Breast epithelium (tissue), 4 donors: Measurements from ENCODE around the gene TP53INP2. TPM values are rescaled to one million over a fixed set of nuclear protein-coding genes. Genes with fewer than 3 reads are reported as not detected.

ENCODE experiments used
- DNase-seq, 2 donors: peaks; one replicate each; pipeline ENCODE4 v3.0.0-alpha.2; 2019; ENCODE audit warnings: low spot score in 2 of 2
- H3K27ac ChIP-seq, 2 donors: fragments of 200-600 bp; sonication (generic) in 1 of 2; one replicate each; pipeline ENCODE4 v1.5.1; 2016 to 2019; ENCODE audit warnings: mild to moderate bottlenecking in 1 of 2
- H3K27me3 ChIP-seq, 2 donors: fragments of 200-600 bp; sonication (generic) in 1 of 2; one replicate each; pipeline versions ENCODE4 v1.5.1 to v1.6.0; 2017 to 2019; ENCODE audit warnings: control low read depth in 1 of 2, mild to moderate bottlenecking in 1 of 2
- H3K36me3 ChIP-seq: fragments of 200-600 bp; one replicate; pipeline ENCODE4 v1.5.1; 2019
- H3K4me1 ChIP-seq, 2 donors: fragments of 200-600 bp; sonication (generic); one replicate each; pipeline ENCODE4 v1.5.1; 2016 to 2019; ENCODE audit warnings: control low read depth in 1 of 2
- H3K4me3 ChIP-seq, 3 donors: fragments of 200-600 bp; sonication (generic); 1 replicate in 2 of 3; 2 replicates in 1 of 3; pipeline ENCODE4 v1.5.1; 2016 to 2019; ENCODE audit warnings: mild to moderate bottlenecking in 3 of 3, moderate library complexity in 2 of 3
- H3K9me3 ChIP-seq, 2 donors: fragments of 200-600 bp; sonication (generic) in 1 of 2; one replicate each; pipeline ENCODE4 v1.5.1; 2016 to 2019; ENCODE audit warnings: control low read depth in 1 of 2
- POLR2A ChIP-seq: fragments of 450-650 bp; IDR thresholded peaks from one replicate; pipeline ENCODE4 v1.6.1; 2016; ENCODE audit warnings: antibody characterized with exemption, mild to moderate bottlenecking, moderate library complexity
- POLR2AphosphoS5 ChIP-seq, 3 donors: sonication (generic); formaldehyde crosslinking; IDR thresholded peaks; one replicate each; pipeline ENCODE4 v1.6.1; 2017; ENCODE audit warnings: antibody characterized with exemption in 3 of 3
- intact Hi-C: fragments of 100-400 bp; cut with DNase I; formaldehyde crosslinking; loops from one replicate; pipeline ENCODE4 v1.15.1; 2023; ENCODE audit warnings: low total_unique reads
- total RNA-seq, 3 donors: library from RNA; depleted of rRNA; stranded (reverse); fragments of >200 nt; gene quantifications; one replicate each; pipeline ENCODE4 v1.1.0, GENCODE V29; 2016
- TF ChIP-seq, protein P1 (sequence below), 3 donors: fragments of 450-650 bp; IDR thresholded peaks; one replicate each; pipeline ENCODE4 v1.5.1; 2016 to 2017; ENCODE audit warnings: antibody characterized with exemption in 3 of 3, mild to moderate bottlenecking in 3 of 3, moderate library complexity in 3 of 3

TP53INP2 gene
- total RNA-seq, 3 donors from 2014 or later: 4.7 to 8.0 (median 4.9) TPM

DNA sequence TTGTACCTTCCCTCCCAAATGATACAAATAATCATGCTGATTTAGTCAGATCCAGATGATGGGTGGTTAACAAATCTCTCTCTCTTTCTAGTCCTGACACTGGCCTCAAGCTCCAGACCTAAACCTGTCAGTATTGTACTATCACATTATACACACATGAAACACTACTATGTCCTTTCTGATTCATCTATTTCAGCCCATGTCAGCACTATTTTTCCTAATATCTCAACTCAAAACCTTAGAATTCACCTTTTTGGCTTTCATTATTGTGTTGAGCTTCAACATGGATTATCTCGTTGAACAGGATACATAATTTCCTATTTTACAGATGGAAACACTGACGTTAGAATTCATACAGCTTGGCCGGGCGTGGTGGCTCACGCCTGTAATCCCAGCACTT, 30.7 kb upstream of the TP53INP2 start:
- intact Hi-C loops: no loop called here
- no peaks in the 10 kb centered on the region for H3K27me3 ChIP-seq
- H3K9me3 ChIP-seq: no peaks in the 10 kb centered on the region
- TF ChIP-seq, protein P1, sequence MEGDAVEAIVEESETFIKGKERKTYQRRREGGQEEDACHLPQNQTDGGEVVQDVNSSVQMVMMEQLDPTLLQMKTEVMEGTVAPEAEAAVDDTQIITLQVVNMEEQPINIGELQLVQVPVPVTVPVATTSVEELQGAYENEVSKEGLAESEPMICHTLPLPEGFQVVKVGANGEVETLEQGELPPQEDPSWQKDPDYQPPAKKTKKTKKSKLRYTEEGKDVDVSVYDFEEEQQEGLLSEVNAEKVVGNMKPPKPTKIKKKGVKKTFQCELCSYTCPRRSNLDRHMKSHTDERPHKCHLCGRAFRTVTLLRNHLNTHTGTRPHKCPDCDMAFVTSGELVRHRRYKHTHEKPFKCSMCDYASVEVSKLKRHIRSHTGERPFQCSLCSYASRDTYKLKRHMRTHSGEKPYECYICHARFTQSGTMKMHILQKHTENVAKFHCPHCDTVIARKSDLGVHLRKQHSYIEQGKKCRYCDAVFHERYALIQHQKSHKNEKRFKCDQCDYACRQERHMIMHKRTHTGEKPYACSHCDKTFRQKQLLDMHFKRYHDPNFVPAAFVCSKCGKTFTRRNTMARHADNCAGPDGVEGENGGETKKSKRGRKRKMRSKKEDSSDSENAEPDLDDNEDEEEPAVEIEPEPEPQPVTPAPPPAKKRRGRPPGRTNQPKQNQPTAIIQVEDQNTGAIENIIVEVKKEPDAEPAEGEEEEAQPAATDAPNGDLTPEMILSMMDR (IDR thresholded peaks at IDR 0.05): no peak
- TF ChIP-seq POLR2AphosphoS5 (IDR thresholded peaks at IDR 0.05) (no peak), POLR2A (no peak)
- H3K36me3 ChIP-seq: no peaks in the 10 kb centered on the region
- H3K4me3 ChIP-seq: no peak overlapping the region
- no peaks in the 10 kb centered on the region for H3K4me1 ChIP-seq
- no peak for DNase-seq
- no peak overlapping the region for H3K27ac ChIP-seq

DNA sequence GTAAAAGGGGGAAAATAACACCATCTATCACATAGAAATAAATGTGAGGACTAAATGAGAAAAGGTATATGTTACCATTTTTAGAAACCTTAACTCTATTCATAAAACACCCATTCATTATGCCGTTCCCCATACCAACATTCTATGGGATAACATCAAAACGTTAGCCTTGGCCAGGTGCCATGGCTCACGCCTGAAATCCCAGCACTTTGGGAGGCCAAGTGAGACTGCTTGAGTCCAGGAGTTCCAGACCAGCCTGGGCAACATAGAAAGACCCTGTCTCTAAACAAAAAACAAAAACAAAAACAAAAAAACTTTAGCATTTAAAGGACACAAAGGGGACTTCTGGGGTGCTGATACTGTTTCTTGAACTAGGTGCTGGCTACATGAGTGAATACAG, 28.6 kb upstream of the TP53INP2 start:
- no peaks in the 10 kb centered on the region for H3K9me3 ChIP-seq
- H3K4me3 ChIP-seq: no peak overlapping the region
- no peaks in the 10 kb centered on the region for H3K4me1 ChIP-seq
- intact Hi-C loops: no loop called here
- DNase-seq: no peak
- no peaks in the 10 kb centered on the region for H3K27me3 ChIP-seq
- no peaks in the 10 kb centered on the region for H3K36me3 ChIP-seq
- TF ChIP-seq, protein P1 (IDR thresholded peaks at IDR 0.05): no peak
- no peak for TF ChIP-seq POLR2AphosphoS5 (IDR thresholded peaks at IDR 0.05)
- TF ChIP-seq POLR2A: no peak
- no peak overlapping the region for H3K27ac ChIP-seq

DNA sequence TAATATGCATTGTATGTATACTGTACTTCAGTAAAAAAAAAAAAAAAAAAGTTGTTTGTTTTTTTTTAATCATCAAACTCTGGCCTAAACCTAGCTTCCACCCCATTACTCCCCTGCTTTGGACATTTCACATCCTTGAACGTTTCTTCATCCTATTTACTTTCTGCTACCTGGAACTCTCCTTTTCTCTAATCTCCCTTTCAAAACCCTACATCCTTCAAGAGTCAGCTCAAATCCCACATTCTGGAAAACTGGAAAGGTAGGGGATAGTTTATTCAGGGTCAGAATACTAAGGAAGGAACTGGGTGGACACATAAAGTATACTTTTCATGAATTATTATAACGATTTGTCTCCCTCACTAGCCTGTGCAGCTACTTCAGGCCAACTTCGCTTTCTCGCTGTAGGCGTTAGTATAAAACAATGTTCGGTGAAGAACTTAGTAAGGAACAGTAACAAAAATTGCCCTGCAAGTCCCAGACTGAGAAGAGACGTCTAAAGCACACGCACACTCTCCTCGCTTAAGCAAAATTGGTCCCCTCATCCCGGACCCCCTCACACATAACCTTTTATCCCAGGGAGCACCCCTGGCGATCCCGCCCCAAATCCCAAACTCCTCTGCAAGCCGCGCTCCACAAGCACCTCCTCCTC, 28.0 kb upstream of the TP53INP2 start:
- TF ChIP-seq POLR2AphosphoS5 (IDR thresholded peaks at IDR 0.05): no peak
- no peak for TF ChIP-seq POLR2A
- TF ChIP-seq, protein P1 (IDR thresholded peaks at IDR 0.05): no peak
- Histone ChIP-seq H3K4me3 (peak overlapping the region; percentile 72 to 86 (median 76)), H3K4me1 (no peaks in the 10 kb centered on the region), H3K9me3 (no peaks in the 10 kb centered on the region), H3K27ac (peak overlapping the region; percentile 75), H3K36me3 (no peaks in the 10 kb centered on the region), H3K27me3 (no peaks in the 10 kb centered on the region)
- intact Hi-C loops: no loop called here
- DNase-seq: no peak

DNA sequence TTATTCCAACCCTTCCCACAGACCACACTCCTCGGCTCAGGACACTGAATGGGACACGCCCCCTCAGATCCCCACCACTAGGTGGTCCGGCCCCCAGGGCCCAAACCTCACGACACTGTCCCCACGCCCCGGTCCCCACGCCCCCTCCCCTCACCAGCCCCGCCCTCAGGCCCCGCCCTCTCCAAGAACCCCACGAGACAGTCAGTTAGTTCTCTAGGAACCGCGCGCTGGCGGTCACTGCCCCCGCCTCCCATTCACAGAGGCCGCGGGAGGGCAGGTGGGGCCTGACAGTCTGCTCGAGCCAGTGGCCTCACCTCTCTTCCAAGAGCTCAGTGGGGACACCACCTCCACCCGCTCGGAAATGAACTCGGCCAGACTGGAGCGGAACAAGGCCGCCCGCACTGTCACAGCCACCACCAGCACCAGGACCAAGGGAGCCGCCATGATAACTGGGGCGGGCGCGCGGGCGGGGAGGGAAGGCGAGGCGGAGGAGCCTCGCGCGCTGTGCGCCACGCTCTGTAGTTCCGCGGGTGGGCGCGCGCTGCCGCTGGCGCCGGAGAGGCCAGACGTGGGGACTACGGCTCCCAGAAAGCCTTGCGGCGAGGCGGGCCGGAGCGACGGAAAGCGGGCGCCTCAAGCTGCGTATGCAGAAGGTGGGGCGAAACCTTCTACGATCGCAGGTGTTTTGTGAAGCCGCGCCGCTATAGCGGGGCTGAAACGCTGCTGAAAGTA, 27.3 kb upstream of the TP53INP2 start, which contains the start of gene PIGU:
TSS of gene PIGU (minus strand) at position 451 of the 732 bp plus-strand sequence. CDS start at position 444, 7 bp downstream.
- no peaks in the 10 kb centered on the region for H3K9me3 ChIP-seq
- intact Hi-C loops: no loop called here
- TF ChIP-seq POLR2A: no peak
- TF ChIP-seq, protein P1 (IDR thresholded peaks at IDR 0.05): peak; percentile 9 to 37 (median 17)
- peak; percentile 53 to 71 (median 58) for TF ChIP-seq POLR2AphosphoS5 (IDR thresholded peaks at IDR 0.05)

DNA sequence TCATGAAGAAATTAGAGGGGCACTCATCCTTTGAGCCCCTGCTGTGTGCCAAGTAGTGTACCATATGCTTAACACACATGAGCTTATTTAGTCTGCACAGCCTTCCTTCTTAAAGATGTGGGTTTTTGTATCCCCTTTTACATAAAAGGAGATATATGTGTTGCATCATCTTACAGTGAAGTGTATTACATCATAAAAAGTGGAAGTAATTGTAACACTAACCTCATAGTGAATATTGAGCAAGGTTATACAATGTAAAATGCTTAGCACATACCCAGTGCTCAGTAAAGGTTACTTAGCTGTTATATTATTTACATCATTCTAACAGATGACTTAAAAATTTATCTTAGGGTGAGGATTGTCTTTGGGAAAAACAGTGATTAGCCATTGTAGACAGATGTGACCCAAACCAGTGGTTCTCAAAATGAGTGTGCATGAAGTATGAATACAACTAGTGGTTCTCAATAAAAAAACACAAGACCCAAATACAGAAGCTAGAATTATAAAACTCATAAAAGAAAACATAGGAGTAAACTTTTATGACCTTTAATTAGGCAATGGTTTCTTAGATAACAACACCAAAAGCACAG, 23.5 kb upstream of the TP53INP2 start:
- Histone ChIP-seq H3K9me3 (no peaks in the 10 kb centered on the region), H3K4me3 (no peak overlapping the region), H3K27me3 (no peaks in the 10 kb centered on the region), H3K36me3 (no peaks in the 10 kb centered on the region), H3K27ac (no peak overlapping the region), H3K4me1 (no peaks in the 10 kb centered on the region)
- no peak for DNase-seq
- intact Hi-C loops: no loop called here
- TF ChIP-seq, protein P1 (IDR thresholded peaks at IDR 0.05): no peak
- TF ChIP-seq POLR2AphosphoS5 (IDR thresholded peaks at IDR 0.05) (no peak), POLR2A (no peak)

More for the DNA sequence above, 27.3 kb upstream of the TP53INP2 start, which contains the start of gene PIGU:
- Histone ChIP-seq H3K27ac (peak within 1 kb of the TSS; percentile 75), H3K27me3 (no peaks in the 10 kb centered on the region), H3K4me3 (peak within 1 kb of the TSS; percentile 72 to 86 (median 76)), H3K4me1 (no peaks in the 10 kb centered on the region), H3K36me3 (no peaks in the 10 kb centered on the region)
- peak; percentile 92 to 94 for DNase-seq
